HT-29 (cell line): ENCODE results near the gene NKX6-2. TPM values are rescaled to one million over a fixed set of nuclear protein-coding genes. Genes with fewer than 3 reads are reported as not detected.
A peak's percentile ranks its signal among the peaks of the same experiment; 100 is the strongest.
"Not testable (repeated sequence)": the region's sequence is repeated elsewhere in the genome, so short reads cannot be mapped to it uniquely, and the experiment has no call there.

ENCODE experiments used
- DNase-seq: peaks from one replicate; pipeline ENCODE4 v3.0.0-alpha.2; 2015; ENCODE audit warnings: low spot score
- total RNA-seq: library from RNA; depleted of rRNA; stranded (reverse); fragments of >200 nt; shearing (Covaris generic); gene quantifications from 2 replicates; pipeline ENCODE4 v1.2.3, GENCODE V29; 2014

The NKX6-2 gene
- total RNA-seq, 1 experiment from 2014 or later, result not detected

- DNase-seq, result no peak
Measured at GRCh38 chr10:132780356-132780755, 5.6 kb downstream of the NKX6-2 start.

- no peak for DNase-seq
Measured at GRCh38 chr10:132779549-132780294, 6.2 kb downstream of the NKX6-2 start.

- DNase-seq, result no peak
Measured at GRCh38 chr10:132777441-132777840, 8.5 kb downstream of the NKX6-2 start.

- DNase-seq, result no peak
Measured at GRCh38 chr10:132776821-132777220, 9.1 kb downstream of the NKX6-2 start.

- DNase-seq, result no peak
Measured at GRCh38 chr10:132776186-132776585, 9.8 kb downstream of the NKX6-2 start.

DNA sequence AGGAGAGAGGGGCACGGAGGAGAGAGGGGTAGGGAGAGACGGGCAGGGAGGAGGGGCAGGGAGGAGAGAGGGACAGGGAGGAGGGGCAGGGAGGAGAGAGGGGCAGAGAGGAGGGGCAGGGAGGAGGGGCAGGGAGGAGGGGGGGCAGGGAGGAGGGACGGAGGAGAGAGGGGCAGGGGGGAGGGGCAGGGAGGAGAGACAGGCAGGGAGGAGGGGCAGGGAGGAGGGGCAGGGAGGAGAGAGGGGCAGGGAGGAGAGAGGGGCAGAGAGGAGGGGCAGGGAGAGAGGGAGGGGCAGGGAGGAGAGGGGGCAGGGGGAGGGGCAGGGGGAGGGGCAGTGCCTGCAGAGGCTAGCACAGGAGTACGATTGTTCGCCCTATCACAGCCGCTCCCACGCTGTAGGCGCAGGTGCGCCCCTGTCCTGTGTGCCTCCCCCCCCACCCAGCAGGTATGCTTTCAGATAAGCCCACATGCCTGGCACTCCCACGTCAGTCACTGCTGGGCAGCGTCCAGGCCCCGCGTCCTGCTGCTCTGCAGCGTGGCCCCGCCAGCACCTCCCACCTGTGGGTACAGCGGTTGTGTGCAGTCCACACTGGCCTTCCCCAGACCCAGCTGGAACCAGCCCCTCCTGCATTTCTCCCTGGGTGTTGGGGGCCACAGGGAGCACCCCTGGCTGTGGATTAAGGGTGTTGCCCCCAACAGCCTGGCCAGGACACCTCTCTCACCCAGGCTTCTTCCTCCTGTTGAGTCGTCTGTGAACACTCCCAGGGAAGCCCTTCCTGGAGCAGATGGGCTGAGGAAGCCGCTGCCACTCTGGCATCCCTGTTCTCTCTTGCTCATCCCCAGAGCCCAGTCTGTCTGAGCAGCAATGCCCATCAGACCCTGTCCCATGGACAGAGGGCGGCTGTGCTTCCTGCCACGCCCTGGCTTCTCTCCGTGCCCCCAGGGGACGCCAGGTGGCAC, 10.8 kb downstream of the NKX6-2 start:
- DNase-seq, result peak; percentile 7

GRCh38 chr10:132774181-132774901, 11.6 kb downstream of the NKX6-2 start:
- no peak for DNase-seq

- not testable (repeated sequence) for DNase-seq
Measured at GRCh38 chr10:132772816-132773215, 13.1 kb downstream of the NKX6-2 start.

- DNase-seq, result no peak
Measured at GRCh38 chr10:132770061-132771021, 15.6 kb downstream of the NKX6-2 start.

- no peak for DNase-seq
Measured at GRCh38 chr10:132768346-132769248, 17.4 kb downstream of the NKX6-2 start.

- no peak for DNase-seq
Measured at GRCh38 chr10:132766291-132766690, 19.7 kb downstream of the NKX6-2 start.

DNA sequence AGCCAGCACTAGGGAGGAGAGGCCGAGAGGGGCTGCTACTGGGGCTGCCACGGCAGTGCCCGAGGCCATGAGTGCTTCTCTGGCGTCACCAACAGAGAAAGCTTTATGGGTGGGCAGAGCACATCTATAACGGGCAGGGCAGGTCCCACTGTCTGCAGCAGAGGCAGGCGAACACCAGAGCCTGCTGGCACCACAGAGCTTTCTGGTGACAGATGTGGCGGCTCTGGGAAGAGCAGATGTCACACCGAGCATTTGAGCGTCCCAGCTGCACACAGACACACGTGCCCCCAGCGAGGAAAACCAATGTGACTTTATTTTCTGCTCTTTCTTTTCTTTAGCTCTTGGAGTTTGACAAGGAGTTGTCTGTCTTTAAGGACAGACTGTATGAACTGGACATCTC, 20.5 kb downstream of the NKX6-2 start:
- DNase-seq, result no peak

DNA sequence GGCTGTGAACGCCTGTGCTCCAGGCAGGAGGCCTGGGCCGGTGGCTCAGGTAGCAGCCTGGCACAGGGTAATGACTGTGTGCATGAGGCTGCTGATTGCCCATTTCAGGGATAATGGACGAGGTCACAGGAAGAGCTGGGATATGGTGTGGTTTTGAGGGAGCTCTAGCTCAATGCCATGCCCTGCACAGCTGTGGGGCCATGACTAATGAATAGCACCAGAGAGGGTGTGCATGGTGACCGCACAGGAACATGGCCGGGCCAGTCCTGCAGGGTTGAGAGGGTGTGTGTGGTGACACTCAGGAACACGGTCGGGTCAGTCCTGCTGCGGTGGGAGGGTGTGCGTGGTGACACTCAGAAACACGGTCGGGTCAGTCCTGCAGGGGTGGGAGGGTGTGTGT, 21.8 kb downstream of the NKX6-2 start:
- DNase-seq, result no peak

GRCh38 chr10:132763545-132763944, 22.4 kb downstream of the NKX6-2 start:
- no peak for DNase-seq

DNA sequence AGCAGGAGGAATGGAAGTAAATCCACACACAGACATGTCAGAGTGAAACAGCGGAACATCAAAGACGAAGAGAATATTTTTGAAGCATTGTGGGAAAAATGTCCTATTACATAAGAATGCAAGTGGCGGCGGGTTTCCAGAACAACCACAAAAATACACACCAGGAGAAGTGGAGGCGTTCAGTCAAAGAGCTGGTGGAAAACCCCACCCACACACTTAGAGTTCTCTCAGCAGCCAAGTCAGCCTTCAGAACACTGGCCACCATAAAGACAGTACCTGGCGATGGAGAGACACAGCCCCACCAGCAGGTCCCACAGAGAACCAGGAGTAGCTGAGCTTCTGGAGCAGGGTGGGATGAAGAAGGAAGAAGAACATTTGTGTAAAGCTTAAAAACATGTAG, 23.7 kb downstream of the NKX6-2 start:
- no peak for DNase-seq

DNA sequence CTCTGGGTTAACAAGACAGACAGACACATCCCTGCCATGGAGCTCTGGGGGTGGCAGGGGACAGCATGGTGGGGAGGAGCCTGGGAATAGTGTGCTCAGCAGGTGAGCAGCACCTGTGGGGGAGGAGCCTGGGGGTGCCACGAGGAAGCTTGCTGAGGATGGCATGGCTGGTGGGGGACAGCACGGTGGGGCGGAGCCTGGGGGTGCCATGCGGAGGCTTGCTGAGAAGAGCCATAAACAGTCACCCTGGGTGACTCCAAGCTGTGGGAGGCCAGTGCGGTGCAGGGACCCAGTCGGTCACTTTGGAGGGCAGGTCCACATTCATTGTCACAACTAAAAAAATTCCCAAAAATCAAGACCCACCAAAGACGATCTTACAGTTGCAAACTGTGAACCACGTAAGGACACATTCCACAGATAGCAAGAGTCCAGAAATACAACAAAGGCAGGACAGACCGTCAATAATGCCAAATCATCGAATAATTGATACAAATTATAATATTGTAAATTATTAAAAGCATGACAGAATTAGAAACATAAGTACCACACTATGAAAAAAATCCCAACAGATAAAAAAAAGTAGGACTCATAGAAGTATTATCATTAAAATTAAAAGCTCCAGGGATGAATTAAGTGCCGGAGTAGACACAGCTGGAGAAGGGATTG, 24.4 kb downstream of the NKX6-2 start:
- DNase-seq, result no peak

DNA sequence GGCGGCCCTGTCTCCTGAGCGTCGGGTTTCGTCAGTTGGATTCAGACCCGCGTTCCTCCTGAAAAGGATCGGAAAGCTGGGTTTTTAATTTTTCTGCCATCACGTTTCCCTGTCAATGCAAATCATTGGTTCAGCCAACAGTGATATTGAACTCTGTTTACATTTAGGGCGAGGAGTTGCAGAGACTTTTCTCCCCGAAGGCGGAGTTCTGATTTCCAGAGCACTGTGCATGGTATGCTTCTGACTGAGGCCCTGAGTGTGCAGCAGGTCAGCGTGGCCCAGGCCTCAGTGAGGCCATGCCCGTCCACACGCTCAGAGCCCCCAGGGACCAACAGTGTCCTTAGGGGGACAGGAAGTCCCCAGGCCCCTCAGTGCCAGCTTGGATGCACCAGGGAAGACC, 27.1 kb downstream of the NKX6-2 start:
- DNase-seq, result no peak

DNA sequence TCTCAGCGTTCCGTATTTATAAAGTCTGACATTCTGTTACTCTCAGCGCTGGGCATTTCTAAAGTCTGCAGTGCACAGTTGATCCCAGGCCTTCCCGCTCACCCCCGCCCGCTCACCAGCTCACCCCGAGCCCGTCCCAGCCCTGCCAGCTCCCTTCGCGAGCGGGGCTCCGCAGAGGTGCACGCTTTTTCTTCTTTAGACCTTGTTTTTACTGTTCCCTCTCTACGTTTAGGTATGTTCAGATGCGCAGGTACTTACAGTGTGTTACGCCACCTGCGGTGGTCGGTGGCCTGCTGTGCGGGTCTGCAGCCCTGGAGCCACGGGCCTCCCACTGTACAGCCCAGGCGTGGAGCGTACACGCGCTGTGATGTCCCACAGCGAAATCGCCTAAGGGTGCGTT, 28.8 kb downstream of the NKX6-2 start:
- no peak for DNase-seq

DNA sequence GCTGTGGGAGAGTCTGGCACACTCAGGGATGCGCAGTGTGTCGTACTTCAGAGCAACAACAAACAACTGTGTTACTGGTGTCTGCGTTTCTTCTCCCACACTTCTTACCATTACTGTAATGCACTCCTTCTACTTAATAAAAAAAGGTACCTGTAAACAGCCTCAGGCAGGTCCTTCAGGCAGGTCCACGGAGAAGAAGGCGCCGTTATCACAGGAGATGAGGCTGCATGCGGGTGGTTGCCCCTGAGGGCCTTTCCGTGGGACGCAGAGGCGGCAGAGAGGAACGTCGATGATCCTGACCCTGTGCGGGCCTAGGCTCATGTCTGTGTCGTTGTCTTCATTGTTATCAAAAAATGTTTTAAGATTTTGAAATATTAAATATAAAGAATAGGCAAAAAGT, 29.4 kb downstream of the NKX6-2 start:
- no peak for DNase-seq
